HUES48 (cell line): ENCODE measurements around the gene ATP4A.
A peak's percentile ranks its signal among the peaks of the same experiment; 100 is the strongest.
"Not testable (repeated sequence)": the region's sequence is repeated elsewhere in the genome, so short reads cannot be mapped to it uniquely, and the experiment has no call there.

Source experiments
- H3K27ac ChIP-seq: one replicate; pipeline ENCODE4 v1.7.0; 2013; ENCODE audit warnings: low read depth, low read length, inconsistent platforms
- H3K27me3 ChIP-seq: 2 replicates; pipeline ENCODE4 v1.6.1; 2013; ENCODE audit warnings: mild to moderate bottlenecking, low read length; ENCODE audit not compliant: control insufficient read depth, insufficient read depth
- H3K36me3 ChIP-seq: 2 replicates; pipeline ENCODE4 v1.6.1; 2013; ENCODE audit warnings: low read length; ENCODE audit not compliant: control insufficient read depth, insufficient read depth
- H3K4me1 ChIP-seq: 2 replicates; pipeline ENCODE4 v1.6.1; 2013; ENCODE audit warnings: mild to moderate bottlenecking, low read length; ENCODE audit not compliant: control insufficient read depth, insufficient read depth
- H3K4me3 ChIP-seq: 2 replicates; pipeline ENCODE4 v1.5.1; 2013; ENCODE audit warnings: mild to moderate bottlenecking, low read depth, low read length
- H3K9ac ChIP-seq: 2 replicates; pipeline ENCODE4 v1.6.1; 2013; ENCODE audit warnings: mild to moderate bottlenecking, low read depth, low read length, moderate library complexity
- H3K9me3 ChIP-seq: 2 replicates; pipeline ENCODE4 v1.6.1; 2013; ENCODE audit warnings: low read length; ENCODE audit not compliant: control insufficient read depth, insufficient read depth

The ATP4A gene

GRCh38 chr19:35563207-35563829 lies at the start of gene ATP4A:
Gene ATP4A (minus strand): TSS chr19:35563658. CDS start chr19:35563629, 29 bp downstream.
- no peak within 1 kb of the TSS for H3K9ac ChIP-seq
- no peaks in the 10 kb centered on the region for H3K9me3 ChIP-seq
- no peak within 1 kb of the TSS for H3K4me3 ChIP-seq
- no peaks in the 10 kb centered on the region for H3K4me1 ChIP-seq
- H3K36me3 ChIP-seq = no peaks in the 10 kb centered on the region
- H3K27me3 ChIP-seq = peaks cover 24% of the 10 kb centered on the region
- H3K27ac ChIP-seq = no peak within 1 kb of the TSS

- no peaks in the 10 kb centered on the region; the same call in 1 of the 2 replicates for H3K9me3 ChIP-seq
- H3K9ac ChIP-seq = peak within 1 kb of the TSS; percentile 92
- peaks cover 5% of the 10 kb centered on the region; the same call in 1 of the 2 replicates for H3K27me3 ChIP-seq
- H3K36me3 ChIP-seq = peaks cover 26% of the 10 kb centered on the region
- no peaks in the 10 kb centered on the region for H3K4me1 ChIP-seq
- peak within 1 kb of the TSS; percentile 60 for H3K27ac ChIP-seq
- H3K4me3 ChIP-seq = peak within 1 kb of the TSS; percentile 90
Observed at GRCh38 chr19:35612559-35613321, 49.3 kb upstream of the ATP4A start, which contains the start of gene HAUS5. Gene HAUS5 (plus strand): TSS chr19:35612735. CDS start chr19:35612795, 60 bp downstream.

- Histone ChIP-seq H3K27me3 (peaks cover 5% of the 10 kb centered on the region; the same call in 1 of the 2 replicates), H3K9ac (peak overlapping the region; percentile 14; the same call in 1 of the 2 replicates), H3K36me3 (peaks cover 21% of the 10 kb centered on the region), H3K9me3 (peaks cover 3% of the 10 kb centered on the region; the same call in 1 of the 2 replicates), H3K27ac (no peak overlapping the region), H3K4me1 (no peaks in the 10 kb centered on the region), H3K4me3 (peak overlapping the region; percentile 90)
Observed at GRCh38 chr19:35612224-35612558, 48.7 kb upstream of the ATP4A start.

GRCh38 chr19:35609851-35610353 lies 46.4 kb upstream of the ATP4A start:
- peaks cover 3% of the 10 kb centered on the region; the same call in 1 of the 2 replicates for H3K9me3 ChIP-seq
- H3K27ac ChIP-seq = no peak overlapping the region
- H3K4me3 ChIP-seq = no peak overlapping the region
- peaks cover 3% of the 10 kb centered on the region for H3K36me3 ChIP-seq
- no peak overlapping the region for H3K9ac ChIP-seq
- peaks cover 5% of the 10 kb centered on the region; the same call in 1 of the 2 replicates for H3K27me3 ChIP-seq
- no peaks in the 10 kb centered on the region for H3K4me1 ChIP-seq

- peaks cover 5% of the 10 kb centered on the region; the same call in 1 of the 2 replicates for H3K27me3 ChIP-seq
- no peak overlapping the region for H3K4me3 ChIP-seq
- H3K4me1 ChIP-seq = no peaks in the 10 kb centered on the region
- H3K27ac ChIP-seq = no peak overlapping the region
- no peak overlapping the region for H3K9ac ChIP-seq
- peaks cover 3% of the 10 kb centered on the region; the same call in 1 of the 2 replicates for H3K9me3 ChIP-seq
- no peaks in the 10 kb centered on the region for H3K36me3 ChIP-seq
Observed at GRCh38 chr19:35608251-35608650, 44.8 kb upstream of the ATP4A start.

- Histone ChIP-seq H3K27ac (no peak overlapping the region), H3K9ac (no peak overlapping the region), H3K9me3 (peaks cover 3% of the 10 kb centered on the region; the same call in 1 of the 2 replicates), H3K36me3 (no peaks in the 10 kb centered on the region), H3K4me3 (no peak overlapping the region), H3K27me3 (peaks cover 5% of the 10 kb centered on the region; the same call in 1 of the 2 replicates), H3K4me1 (no peaks in the 10 kb centered on the region)
Observed at GRCh38 chr19:35607661-35608060, 44.2 kb upstream of the ATP4A start.

- H3K9ac ChIP-seq, H3K36me3 ChIP-seq, H3K4me3 ChIP-seq: not testable (repeated sequence)
Observed at GRCh38 chr19:35607170-35607569, 43.7 kb upstream of the ATP4A start.

GRCh38 chr19:35604436-35604835 lies 41.0 kb upstream of the ATP4A start:
- not testable (repeated sequence) for H3K27ac ChIP-seq, H3K9me3 ChIP-seq, H3K4me3 ChIP-seq

More at GRCh38 chr19:35607170-35607569, 43.7 kb upstream of the ATP4A start:
- H3K9me3 ChIP-seq, H3K4me1 ChIP-seq, H3K27ac ChIP-seq, H3K27me3 ChIP-seq: not testable (repeated sequence)

GRCh38 chr19:35601971-35602370 lies 38.5 kb upstream of the ATP4A start:
- no peaks in the 10 kb centered on the region; the same call in 1 of the 2 replicates for H3K9me3 ChIP-seq
- H3K27me3 ChIP-seq = no peaks in the 10 kb centered on the region
- no peak overlapping the region for H3K4me3 ChIP-seq
- no peak overlapping the region for H3K27ac ChIP-seq
- H3K36me3 ChIP-seq = no peaks in the 10 kb centered on the region
- no peaks in the 10 kb centered on the region for H3K4me1 ChIP-seq
- H3K9ac ChIP-seq = no peak overlapping the region

More at GRCh38 chr19:35604436-35604835, 41.0 kb upstream of the ATP4A start:
- not testable (repeated sequence) for H3K9ac ChIP-seq, H3K36me3 ChIP-seq, H3K27me3 ChIP-seq, H3K4me1 ChIP-seq

GRCh38 chr19:35596366-35596999 lies 33.0 kb upstream of the ATP4A start:
- Histone ChIP-seq H3K9ac (no peak overlapping the region), H3K36me3 (no peaks in the 10 kb centered on the region), H3K9me3 (no peaks in the 10 kb centered on the region), H3K4me3 (no peak overlapping the region), H3K27me3 (no peaks in the 10 kb centered on the region), H3K27ac (no peak overlapping the region), H3K4me1 (no peaks in the 10 kb centered on the region)
